GM12878 (cell line): ENCODE data around the gene KCNJ10. TPM values are rescaled to one million over a fixed set of nuclear protein-coding genes. Genes with fewer than 3 reads are reported as not detected.

Experiments
- ATAC-seq: fragments of 200-7000 bp; cut with Tn5 transposase; 3 replicates; pipeline ENCODE4 v1.9.1; 2020; ENCODE audit warnings: mild to moderate bottlenecking, moderate library complexity
- BruUV-seq: library from RNA; stranded (reverse); fragments of 400-500 nt; replicated peaks from 2 replicates; lab custom pipeline; 2021; lab: Mats Ljungman, UMichigan
- CTCF ChIA-PET: fragments of 300-600 bp; sonication (Branson Sonifier 250); formaldehyde crosslinking; extraction: SDS; loops from one replicate; lab custom pipeline; 2021; ENCODE audit warnings: inconsistent platforms; lab: Yijun Ruan, JAX
- POLR2A ChIA-PET: fragments of 350-600 bp; formaldehyde crosslinking; extraction: SDS; loops from one replicate; lab custom pipeline; 2021; ENCODE audit warnings: inconsistent platforms; lab: Charles Lee
- RAD21 ChIA-PET: fragments of 300-600 bp; sonication (Branson Sonifier 250); formaldehyde crosslinking; loops from one replicate; lab custom pipeline; 2023; ENCODE audit warnings: antibody characterized with exemption; ENCODE audit not compliant: unreplicated experiment; lab: Charles Lee
- SMC1A ChIA-PET: fragments of 300-600 bp; sonication (Branson Sonifier 250); formaldehyde crosslinking; loops from one replicate; lab custom pipeline; 2023; ENCODE audit not compliant: unreplicated experiment, uncharacterized antibody; lab: Charles Lee
- DNase-seq: peaks from one replicate; pipeline ENCODE4 v3.0.0-alpha.2; 2011; ENCODE audit warnings: low read depth, low spot score
- FAIRE-seq: peaks from 3 replicates; lab custom pipeline; 2011; peaks lifted over from hg19 to GRCh38; lab: Jason Lieb, UNC
- H2AFZ ChIP-seq: 2 replicates; pipeline ENCODE4 v1.6.0; 2011; ENCODE audit warnings: low read depth, low read length, control low read depth; ENCODE audit not compliant: control insufficient read depth
- H3K27ac ChIP-seq: 2 replicates; pipeline ENCODE4 v1.5.1; 2011; ENCODE audit warnings: control low read depth; ENCODE audit not compliant: control insufficient read depth, insufficient read depth
- H3K27me3 ChIP-seq, 2 experiments: replicated peaks in 1 of 2; 2 replicates each; pipeline versions ENCODE4 v1.6.0 to v1.6.1; 2011; ENCODE audit warnings: low read length in 1 of 2; ENCODE audit not compliant: control insufficient read depth in 2 of 2, insufficient read depth in 2 of 2
- H3K36me3 ChIP-seq, 2 experiments: 2 replicates each; pipeline ENCODE4 v1.5.1; 2011; ENCODE audit warnings: low read length in 1 of 2; ENCODE audit not compliant: control insufficient read depth in 2 of 2, insufficient read depth in 2 of 2
- H3K4me1 ChIP-seq: 2 replicates; pipeline ENCODE4 v1.6.1; 2011; ENCODE audit warnings: mild to moderate bottlenecking, low read length, moderate library complexity, mixed read lengths; ENCODE audit not compliant: control insufficient read depth, insufficient read depth
- H3K4me2 ChIP-seq: 2 replicates; pipeline ENCODE4 v1.6.0; 2011; ENCODE audit warnings: control low read depth; ENCODE audit not compliant: control insufficient read depth, insufficient read depth
- H3K4me3 ChIP-seq: fragments of 200-600 bp; sonication (generic); 2 replicates; pipeline ENCODE4 v1.5.1; 2016
- H3K79me2 ChIP-seq: 2 replicates; pipeline ENCODE4 v1.6.0; 2011; ENCODE audit warnings: low read length; ENCODE audit not compliant: control insufficient read depth, insufficient read depth
- H3K9ac ChIP-seq: 2 replicates; pipeline ENCODE4 v1.8.0; 2011; ENCODE audit warnings: low read length, control low read depth, mixed read lengths; ENCODE audit not compliant: control insufficient read depth, insufficient read depth
- H3K9me3 ChIP-seq: replicated peaks from 3 replicates; pipeline ENCODE4 v1.5.1; 2011; ENCODE audit warnings: mild to moderate bottlenecking, low read length; ENCODE audit not compliant: control insufficient read depth, insufficient read depth
- H4K20me1 ChIP-seq: 2 replicates; pipeline ENCODE4 v1.6.0; 2011; ENCODE audit not compliant: control insufficient read depth, insufficient read depth
- BCLAF1 ChIP-seq: fragments of 450-650 bp; IDR thresholded peaks from 2 replicates; pipeline ENCODE4 v1.6.1; 2017; ENCODE audit warnings: antibody characterized with exemption, mild to moderate bottlenecking, moderate library complexity
- CREB1 ChIP-seq: IDR thresholded peaks from 2 replicates; pipeline ENCODE4 v1.6.1; 2012; ENCODE audit warnings: low read depth, mild to moderate bottlenecking, inconsistent platforms
- E2F8 ChIP-seq: fragments of 450-650 bp; IDR thresholded peaks from 2 replicates; pipeline ENCODE4 v1.6.1; 2018; ENCODE audit warnings: mild to moderate bottlenecking, low read depth, moderate library complexity; ENCODE audit not compliant: partially characterized antibody
- EED ChIP-seq: sonication (generic); IDR thresholded peaks from 2 replicates; pipeline ENCODE4 v1.6.1; 2016; ENCODE audit warnings: antibody characterized with exemption, low read depth
- GABPA ChIP-seq: IDR thresholded peaks from 2 replicates; pipeline ENCODE4 v1.6.1; 2014; ENCODE audit warnings: antibody characterized with exemption, low read depth, mild to moderate bottlenecking, inconsistent platforms
- ZNF592 ChIP-seq: fragments of 450-650 bp; IDR thresholded peaks from 2 replicates; pipeline ENCODE4 v1.6.1; 2017; ENCODE audit warnings: mild to moderate bottlenecking, moderate library complexity
- ZNF687 ChIP-seq: fragments of 450-650 bp; IDR thresholded peaks from 2 replicates; pipeline ENCODE4 v1.6.1; 2017; ENCODE audit warnings: mild to moderate bottlenecking, moderate library complexity
- WGBS: methylation state at CpG from one replicate; pipeline ENCODE4 v1.1.6; 2016; ENCODE audit warnings: low lambda C conversion rate; ENCODE audit not compliant: insufficient replicate concordance, insufficient coverage; ENCODE audit errors: missing lambda C conversion rate; 5-methylcytosine and 5-hydroxymethylcytosine counted together
- in situ Hi-C: fragments of 300-500 bp; cut with MboI; formaldehyde crosslinking; loops from 9 replicates; pipeline ENCODE4 v1.14.3; 2018; ENCODE audit warnings: mixed read lengths
- intact Hi-C: fragments of 100-400 bp; cut with micrococcal nuclease; formaldehyde crosslinking; loops from one replicate; pipeline ENCODE4 v1.14.2; 2022; ENCODE audit not compliant: unreplicated experiment
- polyA plus RNA-seq, 11 experiments: library from polyadenylated mRNA; depleted of rRNA in 4 of 11; unstranded in 6 of 11; stranded (reverse) in 5 of 11; fragments of >200 nt; fragmentation: Nextera tagmentation in 4 of 11; fragmentation: Illumina TruSeq in 1 of 11; extraction: Ambion mirVana in 4 of 11; extraction: Trizol in 1 of 11; gene quantifications; 1 replicate in 1 of 11; 2 replicates in 10 of 11; pipeline versions ENCODE4 v1.2.1 to v1.2.3, GENCODE V29; 2011 to 2016; ENCODE audit warnings: inconsistent platforms in 2 of 11, missing spikeins in 2 of 11, low read depth in 1 of 11
- total RNA-seq, 4 experiments: library from RNA; depleted of rRNA in 3 of 4; stranded (reverse); fragments of >200 nt in 3 of 4; fragmentation: Illumina TruSeq in 1 of 4; extraction: Trizol in 1 of 4; gene quantifications; 2 replicates each; pipeline versions ENCODE4 v1.2.1 to v1.2.3, GENCODE V29; 2013 to 2021

KCNJ10 gene
- total and polyA plus RNA-seq, 10 of the 15 experiments (the other 5 are each of a cell fraction or from before 2014, with no cell fraction given), result 0.01 to 0.29 (median 0.09) TPM; not detected in 2

GRCh38 chr1:159962176-159962575, 107.8 kb downstream of the KCNJ10 start (continued):
- TF ChIP-seq E2F8, result no peak
- TF ChIP-seq, all 136 proteins: peak for 0

- no peak for ATAC-seq
- BruUV-seq, result no TSS peak
- no peak overlapping the region for H3K9ac ChIP-seq
- peaks cover 4% of the 10 kb centered on the region in 2 experiments; a peak in 3 of 4 replicates for H3K27me3 ChIP-seq
- no peaks in the 10 kb centered on the region for H3K79me2 ChIP-seq
- FAIRE-seq, result no peak
- ChIA-PET RAD21 (no interaction called here), SMC1A (no interaction called here), CTCF (no interaction called here), POLR2A (no interaction called here)
- H3K4me3 ChIP-seq, result no peak overlapping the region
- TF ChIP-seq CREB1 (no peak), ZNF592 (no peak), EED (no peak), GABPA (no peak), BCLAF1 (no peak), ZNF687 (no peak)
- no peak for DNase-seq
- in situ Hi-C loops, result no loop called here
- intact Hi-C loops, result no loop called here
- 49% methylated on average over 15 of the region's 15 CpGs for WGBS
- peaks cover 13% of the 10 kb centered on the region for H3K4me1 ChIP-seq
- H3K9me3 ChIP-seq, result no peaks in the 10 kb centered on the region
- H4K20me1 ChIP-seq, result no peaks in the 10 kb centered on the region
- no peak overlapping the region for H3K4me2 ChIP-seq
- no peak overlapping the region for H3K27ac ChIP-seq
- H3K36me3 ChIP-seq, result no peaks in the 10 kb centered on the region
- no peak overlapping the region for H2AFZ ChIP-seq
Measured at GRCh38 chr1:159961636-159962035, 108.3 kb downstream of the KCNJ10 start.
